HG03521 (cell line): ENCODE measurements around the gene EFNA3.

Experiments
- ATAC-seq: cut with Tn5 transposase; IDR thresholded peaks from one replicate; pipeline ENCODE4 v1.9.1; 2021; ENCODE audit warnings: mild to moderate bottlenecking, moderate library complexity; ENCODE audit not compliant: unreplicated experiment

EFNA3 gene

GRCh38 chr1:155078469-155079209 is at the start of gene EFNA3:
Gene EFNA3, plus strand, starts transcription at chr1:155078837. Its CDS starts 105 bp downstream, at chr1:155078942.
- no peak for ATAC-seq

GRCh38 chr1:155029513-155030242 is 49.0 kb upstream of the EFNA3 start:
- ATAC-seq, result no peak

GRCh38 chr1:155030243-155030795 is 48.3 kb upstream of the EFNA3 start:
- ATAC-seq, result no peak

- no peak for ATAC-seq
These were observed 47.7 kb upstream of the EFNA3 start for GRCh38 chr1:155030899-155031298.

DNA sequence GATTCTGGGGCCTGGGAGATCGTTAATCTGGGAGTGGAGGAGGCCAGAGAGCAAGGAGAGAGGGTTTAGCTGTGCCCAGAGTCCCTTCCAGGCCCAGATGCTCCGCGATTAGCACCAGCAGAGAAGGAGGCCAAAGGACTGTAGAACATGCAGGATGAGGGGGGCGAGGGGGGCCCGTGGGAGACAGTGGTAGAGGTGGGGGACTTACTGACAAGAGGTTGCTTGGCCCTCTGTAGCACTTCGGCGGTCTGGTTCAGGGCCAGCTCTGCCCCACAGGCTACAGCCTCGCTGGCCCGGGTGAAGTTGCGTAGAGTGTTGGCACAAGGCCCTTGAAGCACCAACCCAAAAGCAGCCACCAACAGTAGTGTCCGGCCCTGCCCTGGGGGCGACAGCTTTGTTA is 45.8 kb upstream of the EFNA3 start:
- ATAC-seq, result no peak

- ATAC-seq, result no peak
These were observed 45.1 kb upstream of the EFNA3 start, which contains the start of the genes DCST1 and DCST2 for GRCh38 chr1:155033524-155033923. Gene DCST1, plus strand, starts transcription at chr1:155033824. Its CDS starts 213 bp downstream, at chr1:155034037. Gene DCST2, minus strand, starts transcription at chr1:155033781. Its CDS starts 80 bp downstream, at chr1:155033701.

GRCh38 chr1:155034318-155035208 is 44.1 kb upstream of the EFNA3 start:
- no peak for ATAC-seq

- no peak for ATAC-seq
These were observed 42.7 kb upstream of the EFNA3 start for GRCh38 chr1:155035936-155036335.

GRCh38 chr1:155037043-155037442 is 41.6 kb upstream of the EFNA3 start:
- ATAC-seq, result no peak

DNA sequence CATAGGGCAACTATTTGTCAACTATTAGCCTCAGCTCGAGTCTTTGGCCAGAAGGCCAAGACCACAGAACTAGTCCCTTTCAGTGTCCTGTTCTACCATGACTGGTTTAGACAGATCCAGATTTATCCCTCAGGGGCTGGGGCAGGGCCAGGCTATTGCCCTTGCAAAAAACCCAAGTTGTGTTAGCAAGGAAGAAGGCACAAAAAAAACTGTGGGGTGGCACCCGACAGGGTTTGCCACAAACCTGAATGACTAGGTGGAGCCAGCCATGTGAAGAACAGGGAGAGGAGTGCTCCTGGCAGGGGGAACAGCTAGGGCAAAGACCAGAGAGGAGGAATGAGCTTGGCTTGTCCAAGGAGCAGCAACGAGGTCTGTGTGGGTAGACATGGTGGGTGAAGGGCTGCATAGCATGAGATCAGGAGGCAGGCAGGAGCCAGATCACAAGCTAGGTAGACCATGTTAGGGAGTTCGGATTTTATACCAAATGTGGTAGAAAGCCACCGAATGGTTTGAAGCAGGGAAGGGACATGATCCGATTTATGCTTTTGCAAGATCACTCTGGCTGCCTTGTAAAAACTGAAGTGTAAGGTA is 40.7 kb upstream of the EFNA3 start:
- ATAC-seq, result no peak

- ATAC-seq, result no peak
These were observed 39.9 kb upstream of the EFNA3 start for GRCh38 chr1:155038602-155039307.

GRCh38 chr1:155039308-155039669 is 39.3 kb upstream of the EFNA3 start:
- no peak for ATAC-seq

GRCh38 chr1:155040358-155041093 is 38.1 kb upstream of the EFNA3 start:
- ATAC-seq, result no peak

GRCh38 chr1:155042789-155043188 is 35.8 kb upstream of the EFNA3 start:
- ATAC-seq, result no peak

GRCh38 chr1:155043301-155043702 is 35.3 kb upstream of the EFNA3 start:
- no peak for ATAC-seq

GRCh38 chr1:155043793-155044192 is 34.8 kb upstream of the EFNA3 start:
- no peak for ATAC-seq

DNA sequence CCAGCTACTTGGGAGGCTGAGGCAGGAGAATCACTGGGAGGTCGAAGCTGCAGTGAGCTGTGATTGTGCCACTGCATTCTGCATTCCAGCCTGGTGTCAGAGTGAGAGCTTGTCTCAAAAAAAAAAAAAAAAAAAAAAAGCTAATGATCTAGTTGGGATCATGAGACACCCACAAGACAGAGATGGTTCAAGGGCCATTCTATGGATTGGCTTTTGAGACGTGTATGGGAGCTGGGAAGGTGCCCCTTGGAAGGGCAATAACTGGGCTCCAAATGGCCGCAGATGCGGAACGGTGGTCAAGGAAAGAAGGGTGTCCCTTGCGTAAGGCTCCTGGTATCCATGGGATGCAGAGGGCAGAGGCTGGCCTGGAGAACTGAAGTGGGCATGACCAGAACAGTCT is 34.3 kb upstream of the EFNA3 start:
- no peak for ATAC-seq

DNA sequence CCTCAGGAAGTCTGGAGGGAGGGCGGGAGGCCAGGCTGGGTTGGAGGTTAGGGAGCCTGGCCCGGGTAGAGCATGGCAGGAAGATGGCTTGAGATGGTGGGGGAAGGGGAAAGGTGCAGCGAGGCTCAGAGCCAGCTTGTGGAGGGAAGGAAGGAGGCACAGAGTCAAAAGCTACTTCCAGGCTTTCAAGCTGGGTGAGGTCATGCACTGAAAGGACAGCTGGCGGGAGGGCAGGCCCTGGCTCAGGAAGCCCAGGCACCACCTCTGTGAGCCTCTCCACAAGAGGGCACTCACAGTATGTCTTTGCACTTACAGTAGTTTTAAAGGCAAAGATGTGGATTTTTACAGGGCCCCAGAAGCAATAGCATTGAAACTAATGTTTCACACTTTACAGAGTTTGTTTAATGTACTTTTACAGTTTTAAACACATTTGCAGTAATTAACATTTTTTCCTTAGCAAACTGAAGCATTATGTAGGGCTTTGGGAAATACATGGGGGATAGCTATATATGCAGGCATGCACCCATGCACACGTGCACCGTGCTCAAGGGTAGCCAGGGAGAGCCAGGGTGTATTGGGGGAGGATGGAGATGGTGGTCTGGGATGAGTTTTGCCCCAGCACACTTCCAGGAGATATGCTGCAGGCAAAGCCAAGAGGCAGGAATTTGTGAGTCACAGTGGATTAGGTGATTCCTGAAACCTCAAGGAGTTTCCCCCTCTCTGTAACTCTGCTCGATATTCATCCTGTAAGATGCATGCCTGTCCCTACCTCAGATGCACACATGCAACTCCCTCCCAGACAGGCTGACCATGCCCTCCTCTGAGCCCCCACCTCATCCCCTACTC is 33.6 kb upstream of the EFNA3 start:
- ATAC-seq, result no peak
